ENCODE results near the gene ASPSCR1. TPM values are rescaled to one million over a fixed set of nuclear protein-coding genes. Genes with fewer than 3 reads are reported as not detected.

The ASPSCR1 gene
- total and polyA plus RNA-seq, 2 of the 13 experiments (the other 11 are each of a cell fraction or from before 2014, with no cell fraction given), result 274 to 314 TPM

GRCh38 chr17:81976332-81977210 lies 858 bp upstream of the ASPSCR1 start (continued):
- TF ChIP-seq HNRNPL (IDR thresholded peaks at IDR 0.05; ENCODE audit: low read depth, low read length) (0 out of 2 replicates have a peak, but pooled peaks have one; percentile 37), EZH2 (conservative IDR thresholded peaks at IDR 0.05; ENCODE audit: low read depth, low read length) (no peak), RCOR2 (CRISPR knock-in tag; IDR thresholded peaks at IDR 0.05) (no peak), RBM22 (optimal IDR thresholded peaks at IDR 0.05; ENCODE audit: low read length) (peak; percentile 61), ARHGAP35 (CRISPR knock-in tag; IDR thresholded peaks at IDR 0.05; ENCODE audit: borderline replicate concordance) (peak; percentile 68; the same call in 1 of the 2 replicates), PATZ1 (CRISPR knock-in tag; IDR thresholded peaks at IDR 0.05) (peak; percentile 19; the same call in 1 of the 2 replicates), POLR2AphosphoS2 (IDR thresholded peaks at IDR 0.05; ENCODE audit: low read depth, low read length) (0 out of 2 replicates have a peak, but pooled peaks have one; percentile 14), ZNF674 (CRISPR knock-in tag; IDR thresholded peaks at IDR 0.05; ENCODE audit: low read depth) (no peak), FOXA3 (CRISPR knock-in tag; IDR thresholded peaks at IDR 0.05) (peak; percentile 32), ZMAT3 (CRISPR knock-in tag; conservative IDR thresholded peaks at IDR 0.05) (peak; percentile 54; the same call in 1 of the 2 replicates), RBM39 (IDR thresholded peaks at IDR 0.05; ENCODE audit: low read depth, low read length, poor library complexity, severe bottlenecking) (peak; percentile 61), NR2C2 (CRISPR knock-in tag; IDR thresholded peaks at IDR 0.05; ENCODE audit: borderline replicate concordance) (no peak; the same call in 1 of the 2 replicates), ZNF136 (CRISPR knock-in tag; IDR thresholded peaks at IDR 0.05; ENCODE audit: low read depth) (no peak), KDM2A (CRISPR knock-in tag; IDR thresholded peaks at IDR 0.05; ENCODE audit: borderline replicate concordance, low read depth) (peak; percentile 63; the same call in 1 of the 2 replicates), ZNF263 (CRISPR knock-in tag; IDR thresholded peaks at IDR 0.05) (peak; percentile 23; the same call in 1 of the 2 replicates), PHF21A (CRISPR knock-in tag; IDR thresholded peaks at IDR 0.05) (0 out of 2 replicates have a peak, but pooled peaks have one; percentile 1), ZNF281 (CRISPR knock-in tag; IDR thresholded peaks at IDR 0.05; ENCODE audit: borderline replicate concordance) (peak; percentile 90), FOXK2 (IDR thresholded peaks at IDR 0.05) (no peak), SOX5 (CRISPR knock-in tag; IDR thresholded peaks at IDR 0.05; ENCODE audit: borderline replicate concordance) (no peak), ZNF580 (CRISPR knock-in tag; IDR thresholded peaks at IDR 0.05; ENCODE audit: borderline replicate concordance, low read depth) (no peak), ZNF605 (CRISPR knock-in tag; IDR thresholded peaks at IDR 0.05) (peak; percentile 45), ZNF777 (CRISPR knock-in tag; IDR thresholded peaks at IDR 0.05) (peak; percentile 79), MAFK (conservative IDR thresholded peaks at IDR 0.05 in 1 of 2, IDR thresholded peaks at IDR 0.05 in 1 of 2; ENCODE audit: low read length in 2 of 2) (no peak)
- TF ChIP-seq, protein P1, sequence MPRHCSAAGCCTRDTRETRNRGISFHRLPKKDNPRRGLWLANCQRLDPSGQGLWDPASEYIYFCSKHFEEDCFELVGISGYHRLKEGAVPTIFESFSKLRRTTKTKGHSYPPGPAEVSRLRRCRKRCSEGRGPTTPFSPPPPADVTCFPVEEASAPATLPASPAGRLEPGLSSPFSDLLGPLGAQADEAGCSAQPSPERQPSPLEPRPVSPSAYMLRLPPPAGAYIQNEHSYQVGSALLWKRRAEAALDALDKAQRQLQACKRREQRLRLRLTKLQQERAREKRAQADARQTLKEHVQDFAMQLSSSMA (CRISPR knock-in tag; IDR thresholded peaks at IDR 0.05), result peak; percentile 86
